GM12891 (cell line): ENCODE measurements around the gene AHRR.

Source experiments
- DNase-seq: peaks from one replicate; pipeline ENCODE4 v3.0.0; 2011; ENCODE audit warnings: low spot score; ENCODE audit not compliant: insufficient read length
- FAIRE-seq: peaks from 2 replicates; lab custom pipeline; 2011; peaks lifted over from hg19 to GRCh38; lab: Jason Lieb, UNC
- PAX5 ChIP-seq: IDR thresholded peaks from 2 replicates; pipeline ENCODE4 v1.6.1; 2011; ENCODE audit warnings: low read length, moderate library complexity, mild to moderate bottlenecking; ENCODE audit not compliant: insufficient read depth, severe bottlenecking
- POLR2A ChIP-seq: IDR thresholded peaks from 2 replicates; pipeline ENCODE4 v1.6.1; 2011; ENCODE audit warnings: low read depth, low read length, control low read depth
- POLR2AphosphoS5 ChIP-seq: IDR thresholded peaks from 2 replicates; pipeline ENCODE4 v1.6.1; 2011; ENCODE audit warnings: low read depth, low read length, control low read depth
- POU2F2 ChIP-seq: IDR thresholded peaks from 2 replicates; pipeline ENCODE4 v1.6.1; 2011; ENCODE audit warnings: low read depth, mild to moderate bottlenecking, control low read depth, low read length, moderate library complexity
- SPI1 ChIP-seq: IDR thresholded peaks from 2 replicates; pipeline ENCODE4 v1.6.1; 2011; ENCODE audit warnings: low read depth, low read length, control low read depth
- TAF1 ChIP-seq: IDR thresholded peaks from 2 replicates; pipeline ENCODE4 v1.6.1; 2011; ENCODE audit warnings: low read depth, low read length, control low read depth

The AHRR gene

GRCh38 chr5:463952-464351 is 142.4 kb downstream of the AHRR start:
- FAIRE-seq (peak; percentile 89), DNase-seq (no peak)
- TF ChIP-seq POLR2AphosphoS5 (0 out of 2 replicates have a peak, but pooled peaks have one; percentile 55), SPI1 (peak; percentile 84), POU2F2 (0 out of 2 replicates have a peak, but pooled peaks have one; percentile 59), PAX5 (no peak), POLR2A (no peak)

GRCh38 chr5:464446-464842 is 142.9 kb downstream of the AHRR start:
- no peak for DNase-seq
- TF ChIP-seq PAX5 (no peak), SPI1 (no peak), POLR2AphosphoS5 (no peak), TAF1 (no peak), POU2F2 (no peak), POLR2A (no peak)
- no peak for FAIRE-seq

GRCh38 chr5:464843-465590 is 143.5 kb downstream of the AHRR start:
- TF ChIP-seq SPI1: no peak
- no peak for TF ChIP-seq PAX5
- no peak for TF ChIP-seq POU2F2
- TF ChIP-seq POLR2AphosphoS5: no peak
- no peak for TF ChIP-seq TAF1
- TF ChIP-seq POLR2A: no peak
- no peak for DNase-seq
- no peak for FAIRE-seq

GRCh38 chr5:465591-466403 is 144.3 kb downstream of the AHRR start:
- DNase-seq: no peak
- TF ChIP-seq SPI1: no peak
- no peak for TF ChIP-seq POLR2AphosphoS5
- no peak for TF ChIP-seq POLR2A
- no peak for TF ChIP-seq TAF1
- TF ChIP-seq PAX5: no peak
- no peak for TF ChIP-seq POU2F2
- FAIRE-seq: no peak

GRCh38 chr5:466661-467310 is 145.3 kb downstream of the AHRR start:
- FAIRE-seq: no peak

GRCh38 chr5:468401-468800 is 146.9 kb downstream of the AHRR start:
- DNase-seq (no peak), FAIRE-seq (no peak)
- TF ChIP-seq POLR2AphosphoS5 (no peak), PAX5 (no peak), POU2F2 (no peak), SPI1 (no peak), TAF1 (no peak)

More at GRCh38 chr5:466661-467310, 145.3 kb downstream of the AHRR start:
- no peak for TF ChIP-seq POLR2AphosphoS5
- TF ChIP-seq POU2F2: no peak
- TF ChIP-seq SPI1: no peak
- TF ChIP-seq TAF1: no peak
- TF ChIP-seq PAX5: no peak
- no peak for TF ChIP-seq POLR2A
- DNase-seq: no peak

GRCh38 chr5:469752-470483 is 148.4 kb downstream of the AHRR start:
- FAIRE-seq (no peak), DNase-seq (no peak)
- TF ChIP-seq TAF1 (no peak), POLR2A (peak; percentile 59; the same call in 1 of the 2 replicates), SPI1 (no peak)

GRCh38 chr5:470961-471749 is 149.6 kb downstream of the AHRR start:
- no peak for FAIRE-seq
- DNase-seq: no peak
- TF ChIP-seq POU2F2 (peak; percentile 14; the same call in 1 of the 2 replicates), POLR2A (0 out of 2 replicates have a peak, but pooled peaks have one; percentile 29), TAF1 (no peak), SPI1 (no peak)
